ENCODE measurements around the gene JPH4. TPM values are rescaled to one million over a fixed set of nuclear protein-coding genes. Genes with fewer than 3 reads are reported as not detected.
A peak's percentile ranks its signal among the peaks of the same experiment; 100 is the strongest.

The JPH4 gene
- total RNA-seq, 1 donor from 2014 or later = 2.0 TPM

DNA sequence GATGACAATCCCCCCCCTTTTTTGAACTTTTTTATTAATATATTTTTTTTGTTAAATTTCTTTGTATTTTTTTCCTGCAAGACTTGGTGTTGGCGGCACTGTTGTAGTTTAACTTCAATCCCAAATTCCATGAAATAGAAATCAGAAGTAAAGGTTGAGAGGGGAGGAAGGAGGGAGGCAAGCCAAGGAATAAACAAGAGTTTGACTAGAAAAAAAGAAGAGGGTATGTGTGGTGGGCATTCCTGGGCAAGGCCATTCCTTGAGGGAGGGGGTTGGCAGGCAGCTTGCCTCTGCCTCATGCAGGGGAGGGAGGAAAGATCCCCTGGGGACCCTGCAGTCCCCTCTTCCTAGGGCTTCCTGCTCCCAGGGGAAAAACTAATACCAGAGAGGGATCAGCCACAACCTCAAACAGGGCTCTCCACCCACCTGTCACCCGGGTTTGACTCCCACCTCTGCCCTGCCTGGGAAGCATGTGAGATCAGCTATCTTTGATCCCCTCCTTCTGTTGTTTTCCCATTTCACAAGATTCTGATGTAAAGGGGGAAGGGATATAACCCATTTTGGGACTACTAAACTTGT, 10.5 kb downstream of the JPH4 start:
- peaks cover 13% of the 10 kb centered on the region for H3K27me3 Mint-ChIP-seq
- ATAC-seq (ENCODE audit: low read depth) = no peak
- peak overlapping the region; percentile 100 for H3K4me3 Mint-ChIP-seq
- peaks cover 27% of the 10 kb centered on the region for H3K4me1 Mint-ChIP-seq
- ChIA-PET CTCF (interaction anchor here (1.0 kb wide), 1 partner anchor 21 kb away, joined by 4 read pairs; no protein-coding TSS in a partner anchor), POLR2A (interaction anchor here (0.9 to 3.2 kb wide), 7 partner anchors 12 to 579 kb away, joined by 3 to 41 read pairs (median 4); partner anchors contain the start of genes ACIN1, NGDN, PABPN1 and PSME2)
- DNase-seq = no peak
- no peaks in the 10 kb centered on the region for H3K9me3 Mint-ChIP-seq
- H3K27ac Mint-ChIP-seq = peak overlapping the region; percentile 98
- intact Hi-C loops (cut with micrococcal nuclease) = no loop called here
- H3K36me3 Mint-ChIP-seq (ENCODE audit: low read depth) = peaks cover 34% of the 10 kb centered on the region
- TF ChIP-seq, protein P1, sequence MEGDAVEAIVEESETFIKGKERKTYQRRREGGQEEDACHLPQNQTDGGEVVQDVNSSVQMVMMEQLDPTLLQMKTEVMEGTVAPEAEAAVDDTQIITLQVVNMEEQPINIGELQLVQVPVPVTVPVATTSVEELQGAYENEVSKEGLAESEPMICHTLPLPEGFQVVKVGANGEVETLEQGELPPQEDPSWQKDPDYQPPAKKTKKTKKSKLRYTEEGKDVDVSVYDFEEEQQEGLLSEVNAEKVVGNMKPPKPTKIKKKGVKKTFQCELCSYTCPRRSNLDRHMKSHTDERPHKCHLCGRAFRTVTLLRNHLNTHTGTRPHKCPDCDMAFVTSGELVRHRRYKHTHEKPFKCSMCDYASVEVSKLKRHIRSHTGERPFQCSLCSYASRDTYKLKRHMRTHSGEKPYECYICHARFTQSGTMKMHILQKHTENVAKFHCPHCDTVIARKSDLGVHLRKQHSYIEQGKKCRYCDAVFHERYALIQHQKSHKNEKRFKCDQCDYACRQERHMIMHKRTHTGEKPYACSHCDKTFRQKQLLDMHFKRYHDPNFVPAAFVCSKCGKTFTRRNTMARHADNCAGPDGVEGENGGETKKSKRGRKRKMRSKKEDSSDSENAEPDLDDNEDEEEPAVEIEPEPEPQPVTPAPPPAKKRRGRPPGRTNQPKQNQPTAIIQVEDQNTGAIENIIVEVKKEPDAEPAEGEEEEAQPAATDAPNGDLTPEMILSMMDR (IDR thresholded peaks at IDR 0.05) = no peak

DNA sequence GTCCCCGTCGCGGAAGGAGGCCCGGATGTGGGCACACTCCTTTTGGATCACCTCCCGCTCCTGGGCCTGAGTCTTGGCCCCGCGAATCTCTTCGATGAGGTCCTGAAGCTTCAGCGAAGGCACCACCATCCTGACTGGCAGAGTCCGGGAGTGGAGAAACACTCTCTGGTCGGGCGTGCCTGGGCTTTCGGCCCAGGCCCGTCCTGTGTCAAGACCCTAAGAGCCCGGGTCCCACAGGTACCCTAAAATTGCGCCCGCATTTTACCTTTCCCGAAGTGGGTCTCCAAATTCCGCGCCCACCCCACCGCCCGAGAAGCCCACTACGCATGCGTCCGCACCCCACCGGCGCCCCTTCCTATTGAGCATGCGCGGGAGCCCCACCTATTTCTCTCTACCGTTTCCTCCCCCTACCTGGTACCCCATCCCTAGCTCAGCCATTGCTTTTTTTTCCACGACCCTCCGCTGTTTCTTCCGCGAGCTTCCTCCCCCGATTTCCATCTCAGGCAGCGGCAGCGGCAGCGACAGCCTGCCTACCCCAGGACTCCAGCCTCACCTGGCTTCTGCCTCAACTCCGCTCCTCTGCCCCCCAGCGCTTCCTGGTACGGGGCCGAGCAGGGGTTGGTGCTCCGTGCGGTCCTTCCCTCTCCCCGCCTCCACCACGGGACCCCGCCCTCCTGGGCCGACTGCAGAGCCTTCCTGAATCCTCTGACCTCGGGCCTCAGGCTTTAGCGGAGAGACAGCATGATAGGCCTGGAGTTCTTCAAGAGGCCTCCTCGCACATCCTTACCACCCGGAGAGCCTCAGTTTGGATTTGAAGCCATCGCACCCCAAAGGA, 11.2 kb downstream of the JPH4 start, which contains the start of gene AP1G2:
Gene AP1G2 (minus strand): TSS at position 606 of the 835 bp plus-strand sequence. CDS start 477 bp downstream, at position 129.
- Mint-ChIP-seq H3K27me3 (peaks cover 9% of the 10 kb centered on the region), H3K4me1 (peaks cover 32% of the 10 kb centered on the region), H3K27ac (peak within 1 kb of the TSS; percentile 98), H3K9me3 (no peaks in the 10 kb centered on the region), H3K4me3 (peak within 1 kb of the TSS; percentile 100), H3K36me3 (ENCODE audit: low read depth) (peaks cover 40% of the 10 kb centered on the region)
- POLR2A ChIA-PET = interaction anchor here (0.7 to 3.2 kb wide), 7 partner anchors 11 to 598 kb away, joined by 3 to 41 read pairs (median 4); partner anchors contain the start of genes ACIN1, NGDN, PABPN1 and PSME2
- CTCF ChIA-PET = interaction anchor here (1.0 kb wide), 2 partner anchors 22 to 89 kb away, joined by 3 to 5 read pairs; no protein-coding TSS in a partner anchor
- DNase-seq (peak; percentile 87), ATAC-seq (ENCODE audit: low read depth) (peak; percentile 96)
- TF ChIP-seq, protein P1 (IDR thresholded peaks at IDR 0.05) = no peak
- intact Hi-C loops (cut with micrococcal nuclease) = loop anchor here (1.0 kb wide), 3 partner anchors 11 to 98 kb away; partner anchors contain the start of genes NGDN, THTPA and ZFHX2

DNA sequence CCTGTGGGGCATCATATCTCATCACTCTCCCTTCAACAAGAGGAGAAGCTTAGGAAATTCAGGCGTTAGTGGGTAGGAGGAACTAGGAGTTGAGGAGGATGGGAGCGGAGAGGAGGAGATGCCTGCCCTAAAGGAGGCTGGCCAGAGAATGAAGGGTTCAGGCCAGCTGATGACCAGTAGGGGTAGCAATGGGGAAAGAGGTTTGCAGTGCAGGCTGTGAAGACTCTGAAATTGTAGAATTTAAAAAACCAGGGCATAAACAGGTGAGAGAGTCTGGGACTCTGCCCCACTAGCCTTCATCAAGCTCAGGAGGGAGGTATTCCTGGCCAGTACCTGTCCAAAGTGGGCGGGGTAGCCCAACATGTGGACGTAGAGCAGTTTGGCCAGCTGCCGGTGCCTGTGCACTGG, 11.8 kb downstream of the JPH4 start:
- peaks cover 47% of the 10 kb centered on the region for H3K36me3 Mint-ChIP-seq (ENCODE audit: low read depth)
- TF ChIP-seq, protein P1 (IDR thresholded peaks at IDR 0.05) = no peak

DNA sequence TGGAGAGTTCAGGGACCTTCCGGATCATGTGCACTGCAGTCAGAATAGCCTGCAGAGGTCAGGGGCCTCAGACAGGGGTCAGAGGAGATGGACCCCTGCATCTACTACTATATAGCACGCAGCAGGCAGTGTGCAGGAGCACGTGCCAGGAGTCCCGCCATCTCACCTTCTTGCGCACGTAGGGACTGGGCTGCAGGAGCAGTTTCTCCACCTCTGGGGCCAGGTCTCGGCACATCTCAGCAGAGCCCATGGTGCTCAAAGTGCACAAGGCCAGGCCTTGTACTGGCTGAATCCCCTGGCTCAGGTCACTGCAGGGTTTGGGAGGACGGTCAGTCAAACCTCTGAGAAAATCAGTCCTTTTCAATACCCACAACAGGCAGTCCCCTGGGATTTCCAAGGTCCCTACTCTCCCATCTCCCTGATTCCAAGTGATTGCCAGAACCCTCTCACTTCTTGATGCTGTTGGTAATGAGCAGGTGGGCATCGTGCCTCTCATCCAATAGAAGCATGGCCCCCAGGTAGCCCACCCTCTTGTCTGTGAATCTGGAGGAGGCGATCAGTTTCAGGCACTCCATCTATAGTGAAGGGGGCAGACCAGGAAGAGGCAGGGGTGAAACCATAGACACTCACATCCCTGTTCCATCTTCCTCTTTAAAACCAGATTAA, 12.3 kb downstream of the JPH4 start:
- Mint-ChIP-seq H3K27ac (peak overlapping the region; percentile 98), H3K4me3 (peak overlapping the region; percentile 100), H3K36me3 (ENCODE audit: low read depth) (peaks cover 51% of the 10 kb centered on the region), H3K9me3 (no peaks in the 10 kb centered on the region), H3K27me3 (no peaks in the 10 kb centered on the region), H3K4me1 (peaks cover 32% of the 10 kb centered on the region)
- DNase-seq (no peak), ATAC-seq (ENCODE audit: low read depth) (no peak)
- ChIA-PET POLR2A (interaction anchor here (1.2 to 3.2 kb wide), 4 partner anchors 10 to 581 kb away, joined by 3 to 41 read pairs (median 9); partner anchors contain the start of genes PSME2, THTPA and ZFHX2), CTCF (interaction anchor here (1.0 kb wide), 1 partner anchor 88 kb away, joined by 5 read pairs; no protein-coding TSS in a partner anchor)
- TF ChIP-seq, protein P1 (IDR thresholded peaks at IDR 0.05) = no peak
- intact Hi-C loops (cut with micrococcal nuclease) = no loop called here

More for the DNA sequence above, 11.8 kb downstream of the JPH4 start:
- Mint-ChIP-seq H3K4me3 (peak overlapping the region; percentile 100), H3K4me1 (peaks cover 32% of the 10 kb centered on the region), H3K27ac (peak overlapping the region; percentile 98), H3K9me3 (no peaks in the 10 kb centered on the region), H3K27me3 (peaks cover 4% of the 10 kb centered on the region)
- POLR2A ChIA-PET = interaction anchor here (1.0 to 3.2 kb wide), 6 partner anchors 11 to 580 kb away, joined by 3 to 41 read pairs (median 9); partner anchors contain the start of genes ACIN1, NGDN, PABPN1 and PSME2
- DNase-seq = no peak
- intact Hi-C loops (cut with micrococcal nuclease) = loop anchor here (1.0 kb wide), 3 partner anchors 10 to 97 kb away; partner anchors contain the start of genes NGDN, THTPA and ZFHX2
- CTCF ChIA-PET = interaction anchor here (1.0 kb wide), 2 partner anchors 22 to 88 kb away, joined by 3 to 5 read pairs; no protein-coding TSS in a partner anchor
- no peak for ATAC-seq (ENCODE audit: low read depth)

Measured in activated B cell treated with CpG ODN at 0.5 μM for 24 hours (primary cell).